Muscle layer of duodenum (tissue), 2 donors: ENCODE data around the gene MUC13.

Experiments
- H3K27ac ChIP-seq: one replicate; pipeline ENCODE4 v1.7.0; 2013; ENCODE audit warnings: mild to moderate bottlenecking, low read length
- H3K27me3 ChIP-seq: one replicate; pipeline ENCODE4 v1.7.0; 2013; ENCODE audit warnings: low read depth, mild to moderate bottlenecking, control low read depth, low read length
- H3K36me3 ChIP-seq, 2 donors: one replicate each; pipeline ENCODE4 v1.7.0; 2013; ENCODE audit warnings: low read length in 2 of 2, control low read depth in 1 of 2, mild to moderate bottlenecking in 1 of 2; ENCODE audit not compliant: insufficient read depth in 2 of 2, control insufficient read depth in 1 of 2
- H3K4me1 ChIP-seq, 2 donors: one replicate each; pipeline ENCODE4 v1.7.0; 2013; ENCODE audit warnings: low read length in 2 of 2, mild to moderate bottlenecking in 2 of 2, control low read depth in 1 of 2, moderate library complexity in 1 of 2; ENCODE audit not compliant: insufficient read depth in 2 of 2, control insufficient read depth in 1 of 2
- H3K4me3 ChIP-seq, 2 donors: one replicate each; pipeline ENCODE4 v1.7.0; 2013; ENCODE audit warnings: low read length in 2 of 2, low read depth in 1 of 2, mild to moderate bottlenecking in 1 of 2
- H3K9me3 ChIP-seq, 2 donors: one replicate each; pipeline ENCODE4 v1.7.0; 2013; ENCODE audit warnings: low read length in 2 of 2, control low read depth in 1 of 2, mild to moderate bottlenecking in 1 of 2; ENCODE audit not compliant: control insufficient read depth in 1 of 2
- donor health status: healthy.

MUC13 gene

DNA sequence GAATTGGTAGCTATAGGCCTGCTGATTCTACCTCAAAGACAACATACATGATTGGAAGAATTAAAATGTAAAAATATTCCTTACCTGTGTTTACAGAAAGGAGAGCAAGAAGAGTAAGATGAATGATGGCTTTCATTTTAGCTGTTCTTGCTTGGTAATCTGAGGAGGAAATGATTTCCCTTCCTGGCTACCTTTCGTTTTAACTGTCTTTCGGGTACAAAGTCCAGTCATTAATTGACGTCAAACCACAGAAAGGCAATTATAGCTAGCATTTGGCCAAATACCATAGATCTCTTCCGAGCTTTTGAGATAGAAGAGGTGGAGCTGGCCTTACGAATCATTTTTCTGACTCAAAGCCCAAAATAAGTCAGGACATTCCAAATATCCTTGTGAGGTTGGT, at the start of gene MUC13:
Gene MUC13, minus strand, starts transcription at position 175 of the 400 bp plus-strand sequence. Its CDS starts 39 bp downstream, at position 136.
- Histone ChIP-seq H3K36me3 (no peaks in the 10 kb centered on the region), H3K4me1 (no peaks in the 10 kb centered on the region), H3K27ac (peak within 1 kb of the TSS; percentile 80), H3K27me3 (no peaks in the 10 kb centered on the region), H3K4me3 (peak within 1 kb of the TSS in 1 of 2 donors; percentile 63), H3K9me3 (peaks cover 0 to 3% of the 10 kb centered on the region in 2 donors)

DNA sequence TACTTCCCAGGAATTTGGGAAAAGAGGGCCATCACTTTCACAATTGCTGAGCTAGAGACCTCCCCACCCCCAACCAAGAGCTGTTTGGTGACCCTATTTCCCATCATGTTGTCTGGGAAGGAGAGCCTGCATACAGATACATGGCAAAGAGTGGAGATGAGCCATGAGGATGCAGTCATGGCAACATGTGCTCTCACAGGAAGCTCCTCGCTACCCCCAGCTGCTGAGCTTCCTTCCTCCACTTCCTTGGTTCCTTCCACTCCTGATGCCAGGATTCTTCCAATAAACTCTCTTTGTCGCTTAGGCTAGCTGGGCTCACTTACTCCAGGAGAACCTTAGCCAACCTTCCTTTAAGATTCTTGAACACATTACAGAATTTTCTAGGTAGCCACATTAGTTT, 48.3 kb upstream of the MUC13 start:
- Histone ChIP-seq H3K9me3 (no peaks in the 10 kb centered on the region), H3K27me3 (no peaks in the 10 kb centered on the region), H3K36me3 (no peaks in the 10 kb centered on the region), H3K4me1 (peaks cover 8 to 21% of the 10 kb centered on the region in 2 donors), H3K4me3 (no peak overlapping the region), H3K27ac (no peak overlapping the region)

GRCh38 chr3:124981472-124981871, 46.9 kb upstream of the MUC13 start:
- no peak overlapping the region for H3K4me3 ChIP-seq
- peaks cover 0 to 3% of the 10 kb centered on the region in 2 donors for H3K36me3 ChIP-seq
- no peaks in the 10 kb centered on the region for H3K9me3 ChIP-seq
- no peaks in the 10 kb centered on the region for H3K27me3 ChIP-seq
- H3K27ac ChIP-seq: no peak overlapping the region
- peaks cover 8 to 19% of the 10 kb centered on the region in 2 donors for H3K4me1 ChIP-seq

DNA sequence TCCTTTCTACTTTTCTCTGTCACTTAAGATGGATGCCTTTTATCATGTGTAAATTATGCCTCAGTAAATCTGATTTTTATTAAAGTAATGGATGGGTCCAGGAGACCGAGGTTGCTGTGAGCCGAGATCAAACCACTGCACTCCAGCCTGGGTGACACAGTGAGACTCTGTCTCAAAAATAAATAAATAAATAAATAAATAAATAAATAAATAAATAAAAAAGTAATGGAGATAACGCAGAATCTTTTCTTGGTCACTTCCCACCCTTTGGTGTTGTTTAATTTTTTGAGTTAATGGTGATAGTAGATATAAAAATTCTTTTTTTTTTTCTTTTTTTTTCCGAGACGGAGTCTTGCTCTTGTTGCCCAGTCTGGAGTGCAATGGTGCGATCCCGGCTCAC, 44.1 kb upstream of the MUC13 start:
- peaks cover 0 to 14% of the 10 kb centered on the region in 2 donors for H3K36me3 ChIP-seq
- H3K9me3 ChIP-seq: no peaks in the 10 kb centered on the region

GRCh38 chr3:124976383-124976782, 41.8 kb upstream of the MUC13 start:
- Histone ChIP-seq H3K4me1 (peaks cover 0 to 5% of the 10 kb centered on the region in 2 donors), H3K9me3 (no peaks in the 10 kb centered on the region), H3K4me3 (no peak overlapping the region), H3K36me3 (peaks cover 7 to 20% of the 10 kb centered on the region in 2 donors), H3K27ac (no peak overlapping the region), H3K27me3 (no peaks in the 10 kb centered on the region)

More for the DNA sequence above, 44.1 kb upstream of the MUC13 start:
- H3K4me3 ChIP-seq: no peak overlapping the region
- H3K27ac ChIP-seq: no peak overlapping the region
- no peaks in the 10 kb centered on the region for H3K27me3 ChIP-seq
- H3K4me1 ChIP-seq: peaks cover 5 to 7% of the 10 kb centered on the region in 2 donors

DNA sequence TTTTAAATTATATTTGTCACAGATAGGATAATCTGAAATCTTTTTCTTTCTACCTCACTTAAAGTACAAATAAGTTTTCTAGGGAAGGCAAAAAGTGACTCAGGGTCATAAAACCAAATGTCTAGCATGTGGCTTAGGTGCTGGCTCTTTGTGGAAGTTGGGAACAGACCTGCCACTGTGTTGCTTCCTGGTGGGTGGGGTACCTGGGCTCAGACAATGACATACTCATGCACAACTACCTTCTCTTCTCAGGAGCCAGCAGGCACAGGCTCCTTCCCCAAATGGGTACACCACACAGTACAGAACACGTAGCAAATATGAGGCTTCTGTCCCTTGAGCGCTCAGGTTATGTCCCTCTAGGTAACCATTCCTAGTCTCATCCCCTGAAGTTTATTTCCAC, 40.1 kb upstream of the MUC13 start:
- Histone ChIP-seq H3K36me3 (peaks cover 18 to 34% of the 10 kb centered on the region in 2 donors), H3K27ac (peak overlapping the region; percentile 31), H3K4me1 (peaks cover 0 to 5% of the 10 kb centered on the region in 2 donors), H3K4me3 (no peak overlapping the region), H3K27me3 (no peaks in the 10 kb centered on the region), H3K9me3 (no peaks in the 10 kb centered on the region)

GRCh38 chr3:124973290-124973689, 38.7 kb upstream of the MUC13 start:
- H3K4me1 ChIP-seq: peaks cover 0 to 5% of the 10 kb centered on the region in 2 donors
- peaks cover 22 to 46% of the 10 kb centered on the region in 2 donors for H3K36me3 ChIP-seq
- H3K4me3 ChIP-seq: no peak overlapping the region
- no peaks in the 10 kb centered on the region for H3K27me3 ChIP-seq
- H3K9me3 ChIP-seq: no peaks in the 10 kb centered on the region
- no peak overlapping the region for H3K27ac ChIP-seq

DNA sequence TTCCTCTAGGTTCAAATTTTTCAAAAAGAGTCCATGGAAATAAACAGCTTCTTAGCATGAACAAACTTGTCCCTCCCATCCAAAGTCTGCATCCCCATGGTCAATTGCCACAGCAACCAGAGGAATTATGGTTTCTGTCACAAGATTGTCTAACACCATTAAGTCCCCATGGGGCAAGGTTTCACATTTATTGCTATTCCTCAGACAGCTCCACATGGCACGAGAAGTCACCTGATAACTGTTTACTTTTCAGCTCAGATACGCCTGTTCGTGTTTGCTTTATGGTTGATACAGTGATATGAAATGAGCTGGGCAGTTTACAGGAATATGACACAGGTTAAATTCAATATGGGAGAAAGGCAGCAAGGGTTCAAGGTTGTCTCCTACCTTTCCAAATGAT, 37.9 kb upstream of the MUC13 start:
- Histone ChIP-seq H3K4me3 (no peak overlapping the region), H3K36me3 (peaks cover 22 to 46% of the 10 kb centered on the region in 2 donors), H3K9me3 (no peaks in the 10 kb centered on the region), H3K4me1 (peaks cover 0 to 5% of the 10 kb centered on the region in 2 donors), H3K27me3 (no peaks in the 10 kb centered on the region), H3K27ac (peak overlapping the region; percentile 69)

DNA sequence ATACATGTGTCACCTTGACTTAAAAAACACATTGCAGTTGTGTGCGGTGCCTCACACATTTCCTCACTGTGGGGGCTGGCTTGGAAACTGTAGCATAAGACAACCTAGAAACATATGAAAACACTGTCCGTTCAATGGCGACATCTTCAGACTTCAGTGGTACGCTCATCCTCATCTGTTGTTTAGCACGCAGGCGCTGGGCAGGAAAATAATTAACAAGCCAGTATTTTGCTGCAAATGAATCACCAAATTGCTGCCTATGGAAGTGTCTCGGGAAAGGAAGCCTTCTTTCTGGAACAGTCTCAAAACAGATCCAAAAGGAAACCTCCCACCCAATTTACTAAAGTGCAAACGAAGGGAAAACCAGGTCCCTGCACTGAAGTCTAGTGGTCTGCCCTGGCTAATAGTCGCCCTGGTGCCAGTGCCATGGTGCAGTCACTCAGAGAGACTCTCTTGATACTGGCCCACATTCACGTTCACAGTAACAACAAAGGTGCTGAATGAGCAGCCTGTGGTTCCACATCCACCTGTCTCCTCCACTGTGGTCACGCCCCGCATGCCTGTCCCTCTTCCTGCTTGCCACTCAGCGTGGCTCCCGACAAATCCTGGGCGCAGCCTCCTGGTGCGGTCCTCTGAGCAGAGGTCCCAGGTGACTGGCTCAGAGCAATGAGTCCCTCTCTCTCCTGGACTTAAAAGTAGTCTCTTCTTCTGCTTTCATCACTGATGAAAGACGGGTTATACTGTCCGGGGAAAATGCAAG, 35.6 kb upstream of the MUC13 start:
- Histone ChIP-seq H3K9me3 (no peaks in the 10 kb centered on the region), H3K36me3 (peaks cover 22 to 33% of the 10 kb centered on the region in 2 donors), H3K4me3 (no peak overlapping the region), H3K27me3 (no peaks in the 10 kb centered on the region), H3K4me1 (peaks cover 0 to 11% of the 10 kb centered on the region in 2 donors), H3K27ac (no peak overlapping the region)

- Histone ChIP-seq H3K36me3 (peaks cover 22 to 33% of the 10 kb centered on the region in 2 donors), H3K27me3 (no peaks in the 10 kb centered on the region), H3K4me3 (no peak overlapping the region), H3K4me1 (peaks cover under 1 to 6% of the 10 kb centered on the region in 2 donors), H3K9me3 (no peaks in the 10 kb centered on the region), H3K27ac (no peak overlapping the region)
Observed at GRCh38 chr3:124969190-124969589, 34.6 kb upstream of the MUC13 start.

DNA sequence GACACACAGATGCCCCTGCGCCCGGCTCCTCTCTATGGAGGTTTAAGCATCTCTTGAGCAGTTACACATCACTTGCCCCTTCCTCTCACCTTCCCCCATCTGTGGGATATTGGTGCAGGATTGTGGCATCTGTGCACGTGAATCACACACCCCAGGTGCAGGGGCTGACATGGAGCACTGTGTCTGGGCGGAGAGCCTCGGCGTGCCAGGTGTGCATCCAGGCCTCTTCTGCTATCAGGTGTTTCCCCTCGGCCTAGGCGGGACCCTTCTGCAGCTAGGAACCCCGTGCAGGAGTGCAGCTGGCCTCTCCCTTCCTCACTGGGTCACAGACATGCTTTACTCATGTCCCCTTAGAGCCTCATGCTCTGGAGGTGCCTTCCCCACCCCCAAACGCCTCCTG, 33.4 kb upstream of the MUC13 start:
- H3K36me3 ChIP-seq: peaks cover 22 to 26% of the 10 kb centered on the region in 2 donors
- H3K27ac ChIP-seq: no peak overlapping the region

More for the DNA sequence above, 33.4 kb upstream of the MUC13 start:
- Histone ChIP-seq H3K4me3 (no peak overlapping the region), H3K4me1 (peaks cover 5 to 15% of the 10 kb centered on the region in 2 donors), H3K9me3 (no peaks in the 10 kb centered on the region), H3K27me3 (no peaks in the 10 kb centered on the region)
